ENCODE measurements around the gene SLC49A4.
A peak's percentile ranks its signal among the peaks of the same experiment; 100 is the strongest.

SLC49A4 gene

GRCh38 chr3:122774564-122774963 is 20.3 kb upstream of the SLC49A4 start:
- Mint-ChIP-seq H3K9me3 (ENCODE audit: low read depth) (no peaks in the 10 kb centered on the region), H3K27ac (no peak overlapping the region), H3K4me1 (ENCODE audit: low read depth) (no peaks in the 10 kb centered on the region), H3K36me3 (peaks cover 7% of the 10 kb centered on the region), H3K27me3 (no peaks in the 10 kb centered on the region), H3K4me3 (no peak overlapping the region)

- Mint-ChIP-seq H3K27me3 (no peaks in the 10 kb centered on the region), H3K27ac (no peak overlapping the region), H3K4me1 (ENCODE audit: low read depth) (no peaks in the 10 kb centered on the region), H3K4me3 (no peak overlapping the region), H3K36me3 (peaks cover 9% of the 10 kb centered on the region), H3K9me3 (ENCODE audit: low read depth) (no peaks in the 10 kb centered on the region)
These were observed 18.0 kb upstream of the SLC49A4 start for GRCh38 chr3:122776675-122777468.

DNA sequence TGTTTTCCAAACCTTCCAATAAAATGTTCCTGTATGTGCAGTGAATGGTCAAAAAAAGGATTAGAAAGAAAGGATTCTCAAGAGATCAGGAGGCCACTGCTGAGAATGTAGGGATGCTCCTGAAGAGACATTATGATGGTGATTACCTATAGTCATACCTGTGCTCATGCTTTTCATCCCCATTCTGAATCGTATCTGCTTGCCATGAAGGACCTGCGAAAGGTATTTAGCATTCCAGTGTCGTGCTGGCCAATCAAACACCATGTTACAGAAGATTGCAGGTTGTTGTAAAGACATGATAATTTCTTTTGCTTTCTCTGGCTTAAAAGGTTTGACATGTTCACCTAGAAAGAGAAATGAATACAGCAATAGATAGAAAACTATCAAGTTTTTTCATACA is 17.3 kb upstream of the SLC49A4 start:
- Mint-ChIP-seq H3K36me3 (peaks cover 9% of the 10 kb centered on the region), H3K9me3 (ENCODE audit: low read depth) (no peaks in the 10 kb centered on the region), H3K4me3 (no peak overlapping the region), H3K27ac (no peak overlapping the region), H3K4me1 (ENCODE audit: low read depth) (no peaks in the 10 kb centered on the region), H3K27me3 (no peaks in the 10 kb centered on the region)

DNA sequence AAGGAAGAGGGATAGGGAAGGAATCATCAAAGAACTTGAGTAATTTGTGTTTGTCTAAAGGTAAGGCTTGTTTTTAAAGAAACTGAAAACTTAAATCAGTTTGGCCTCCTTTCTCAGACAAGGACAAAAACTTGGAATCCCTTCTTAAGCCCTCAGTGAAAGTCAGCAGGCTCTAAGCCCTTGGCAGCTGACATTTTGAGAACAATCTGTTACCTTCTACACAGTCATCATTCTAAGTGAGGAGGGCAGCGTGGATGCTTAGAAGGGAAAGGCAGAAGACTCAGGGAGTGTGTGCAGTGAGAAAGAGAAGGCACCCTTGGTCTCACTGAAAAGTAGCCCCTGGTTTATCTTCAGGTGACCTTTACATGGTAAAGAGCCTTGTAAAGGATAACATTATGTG is 12.1 kb upstream of the SLC49A4 start:
- Mint-ChIP-seq H3K4me1 (ENCODE audit: low read depth) (peaks cover 17% of the 10 kb centered on the region), H3K27ac (no peak overlapping the region), H3K27me3 (no peaks in the 10 kb centered on the region), H3K36me3 (peaks cover 10% of the 10 kb centered on the region), H3K4me3 (no peak overlapping the region), H3K9me3 (ENCODE audit: low read depth) (no peaks in the 10 kb centered on the region)

DNA sequence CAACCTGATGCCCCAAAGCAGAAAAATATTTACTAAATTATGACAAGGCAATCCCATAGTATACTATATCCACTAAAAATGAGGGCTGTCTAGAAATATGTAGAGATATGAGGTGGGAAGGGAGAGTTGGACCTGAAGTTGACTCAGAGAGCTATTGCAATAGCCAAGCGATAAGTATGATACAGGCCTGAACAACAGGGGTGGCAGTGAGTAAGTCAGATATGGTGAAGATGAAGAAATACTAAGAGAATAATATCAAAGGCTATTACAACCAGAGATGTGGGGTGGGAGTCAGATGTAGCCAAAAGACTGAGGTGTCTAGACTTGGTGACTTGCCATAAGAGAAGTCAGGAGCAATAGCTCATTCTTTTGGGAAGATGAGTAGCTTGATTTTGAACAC is 10.4 kb upstream of the SLC49A4 start:
- Mint-ChIP-seq H3K36me3 (peaks cover 10% of the 10 kb centered on the region), H3K27me3 (no peaks in the 10 kb centered on the region), H3K4me3 (no peak overlapping the region), H3K4me1 (ENCODE audit: low read depth) (peaks cover 31% of the 10 kb centered on the region), H3K9me3 (ENCODE audit: low read depth) (no peaks in the 10 kb centered on the region), H3K27ac (no peak overlapping the region)

DNA sequence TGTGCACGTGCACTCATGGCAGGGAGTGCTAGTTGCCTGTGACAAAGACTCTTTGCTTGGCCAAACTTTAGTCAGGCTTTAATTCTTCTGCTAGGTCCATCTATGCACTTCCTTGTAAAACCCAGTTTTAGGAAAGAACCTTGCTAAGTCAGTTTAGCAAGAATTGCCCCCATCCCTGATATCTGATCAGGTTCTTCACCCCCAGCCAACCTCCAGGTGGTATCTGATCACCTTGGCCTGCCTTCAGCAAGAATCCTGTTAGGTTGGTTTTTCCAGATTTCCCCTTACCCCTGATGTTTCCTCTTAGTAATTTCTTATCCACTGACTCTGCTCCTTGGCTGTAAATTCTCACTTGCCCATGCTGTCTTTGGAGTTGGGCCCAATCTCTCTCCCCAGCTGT is 9.6 kb upstream of the SLC49A4 start:
- H3K4me3 Mint-ChIP-seq: no peak overlapping the region
- H3K36me3 Mint-ChIP-seq: peaks cover 10% of the 10 kb centered on the region
- H3K4me1 Mint-ChIP-seq (ENCODE audit: low read depth): peaks cover 31% of the 10 kb centered on the region
- no peak overlapping the region for H3K27ac Mint-ChIP-seq
- H3K9me3 Mint-ChIP-seq (ENCODE audit: low read depth): no peaks in the 10 kb centered on the region
- no peaks in the 10 kb centered on the region for H3K27me3 Mint-ChIP-seq

DNA sequence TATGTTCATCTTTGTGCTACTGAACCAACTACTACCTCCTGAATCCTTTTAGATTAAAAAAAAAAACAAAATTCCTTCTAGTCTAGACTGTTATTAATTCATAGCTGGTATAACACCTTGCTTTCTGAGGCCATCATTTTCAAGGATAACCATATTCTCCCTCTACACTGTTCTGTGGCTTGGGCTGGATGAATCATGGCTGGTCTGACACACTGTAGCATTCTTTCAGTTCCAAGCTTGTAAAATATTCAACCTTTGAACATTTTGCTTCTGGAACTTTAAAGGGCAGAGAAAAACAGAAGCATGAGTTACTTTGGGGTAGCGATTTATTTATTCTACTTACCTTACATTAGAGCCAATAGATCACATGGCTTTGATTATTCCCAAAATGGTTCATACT is 8.8 kb upstream of the SLC49A4 start:
- Mint-ChIP-seq H3K27ac (peak overlapping the region; percentile 64), H3K27me3 (no peaks in the 10 kb centered on the region), H3K4me3 (no peak overlapping the region), H3K9me3 (ENCODE audit: low read depth) (no peaks in the 10 kb centered on the region), H3K4me1 (ENCODE audit: low read depth) (peaks cover 31% of the 10 kb centered on the region), H3K36me3 (peaks cover 10% of the 10 kb centered on the region)

DNA sequence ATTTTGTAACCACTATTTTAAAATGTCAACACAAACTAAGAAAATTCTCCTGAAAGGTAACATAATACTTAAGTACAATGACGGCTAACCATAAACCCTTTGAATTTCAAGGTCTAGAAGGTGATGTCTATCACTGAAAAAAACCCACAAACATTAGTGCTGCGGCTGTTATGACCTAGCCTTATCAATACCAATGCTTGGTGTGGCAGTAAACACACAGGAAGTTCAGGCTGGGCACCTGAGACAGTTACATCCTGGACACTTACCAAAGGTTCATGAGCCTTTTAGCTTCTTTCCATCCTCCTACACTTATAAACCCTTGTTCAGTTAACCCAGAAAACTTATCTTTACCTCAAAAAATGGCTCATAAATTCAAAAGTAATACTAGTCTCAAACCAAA is 7.0 kb upstream of the SLC49A4 start:
- Mint-ChIP-seq H3K9me3 (ENCODE audit: low read depth) (no peaks in the 10 kb centered on the region), H3K4me1 (ENCODE audit: low read depth) (peaks cover 32% of the 10 kb centered on the region), H3K36me3 (peaks cover 7% of the 10 kb centered on the region), H3K27me3 (no peaks in the 10 kb centered on the region), H3K27ac (peak overlapping the region; percentile 50), H3K4me3 (no peak overlapping the region)

DNA sequence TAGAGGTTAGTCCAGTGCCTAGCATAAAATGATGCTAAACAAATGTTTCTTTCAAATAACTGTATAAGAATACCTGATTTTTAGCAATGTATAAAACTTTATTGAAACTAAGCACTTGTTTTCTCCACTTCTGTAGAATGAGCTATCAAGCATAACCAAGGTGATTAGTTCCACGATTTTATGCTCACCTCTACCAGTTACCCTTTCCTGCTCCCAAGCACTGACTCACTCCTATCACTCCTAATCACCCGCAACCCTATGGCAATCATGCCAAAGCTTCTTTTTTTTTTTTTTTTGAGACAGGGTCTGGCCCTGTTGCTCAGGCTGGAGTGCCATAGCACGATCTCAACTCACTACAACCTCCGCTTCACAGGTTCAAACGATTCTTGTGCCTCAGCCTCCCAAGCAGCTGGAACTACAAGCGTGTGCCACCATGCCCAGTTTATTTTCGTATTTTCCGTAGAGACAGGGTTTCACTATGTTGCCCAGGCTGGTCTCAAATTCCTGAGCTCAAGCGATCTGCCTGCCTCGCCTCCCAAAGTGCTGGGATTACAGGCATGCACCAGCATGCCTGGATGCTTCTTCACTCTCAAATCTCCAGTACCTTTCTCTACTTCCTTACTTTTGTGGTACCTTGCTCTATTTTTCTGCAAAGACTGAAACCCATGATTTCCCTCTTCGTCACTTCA is 5.1 kb upstream of the SLC49A4 start:
- no peak overlapping the region for H3K4me3 Mint-ChIP-seq
- peaks cover 4% of the 10 kb centered on the region for H3K36me3 Mint-ChIP-seq
- H3K27ac Mint-ChIP-seq: peak overlapping the region; percentile 31
- H3K9me3 Mint-ChIP-seq (ENCODE audit: low read depth): no peaks in the 10 kb centered on the region
- H3K27me3 Mint-ChIP-seq: no peaks in the 10 kb centered on the region
- H3K4me1 Mint-ChIP-seq (ENCODE audit: low read depth): peaks cover 45% of the 10 kb centered on the region

DNA sequence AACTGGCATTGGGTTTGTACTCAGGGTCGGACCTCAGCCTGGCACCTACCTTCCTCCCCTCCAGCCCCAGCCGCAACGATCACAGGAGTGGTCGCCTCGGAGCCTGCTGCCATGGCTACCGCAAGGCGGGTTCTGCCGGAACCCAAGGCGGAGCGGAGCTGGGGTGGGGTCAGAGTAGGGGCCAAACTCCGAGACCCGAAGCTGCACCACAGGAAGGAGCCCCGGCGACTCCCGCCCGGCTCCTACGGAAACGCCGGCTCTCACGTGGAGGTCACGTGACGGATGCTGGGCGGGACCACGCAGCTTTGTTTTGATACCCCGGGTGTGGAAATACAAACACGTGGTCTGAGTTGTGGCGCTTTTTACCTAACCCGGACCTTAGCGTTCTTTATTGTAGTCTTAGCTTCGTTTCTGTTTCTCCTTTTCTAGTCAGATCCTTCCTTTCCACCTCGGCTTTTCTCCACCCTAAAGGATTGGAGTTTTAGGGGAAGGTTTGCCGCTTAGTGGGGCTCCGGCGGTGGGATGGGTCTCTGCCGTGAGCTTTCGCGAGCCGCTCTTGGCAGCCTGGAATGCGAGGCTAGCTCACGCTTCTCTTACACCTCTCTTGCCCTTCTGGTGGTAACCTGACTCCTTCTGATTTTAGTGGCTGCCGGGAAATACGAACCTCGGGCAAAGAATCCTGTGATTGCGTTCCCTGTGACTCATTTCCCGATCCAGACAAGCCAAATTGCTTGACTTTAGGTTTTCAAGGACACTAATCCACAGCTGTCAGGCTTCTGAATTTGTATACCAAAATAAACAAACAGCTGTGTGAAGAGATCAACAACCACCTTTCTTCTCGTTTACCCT is 1.1 kb upstream of the SLC49A4 start, which contains the start of gene HSPBAP1:
Gene HSPBAP1, minus strand, starts transcription at position 264 of the 849 bp plus-strand sequence. Its CDS starts 151 bp downstream, at position 113.
- Mint-ChIP-seq H3K27ac (peak within 1 kb of the TSS; percentile 91), H3K36me3 (peaks cover 3% of the 10 kb centered on the region), H3K4me3 (no peak within 1 kb of the TSS), H3K4me1 (ENCODE audit: low read depth) (peaks cover 40% of the 10 kb centered on the region), H3K27me3 (no peaks in the 10 kb centered on the region), H3K9me3 (ENCODE audit: low read depth) (no peaks in the 10 kb centered on the region)

DNA sequence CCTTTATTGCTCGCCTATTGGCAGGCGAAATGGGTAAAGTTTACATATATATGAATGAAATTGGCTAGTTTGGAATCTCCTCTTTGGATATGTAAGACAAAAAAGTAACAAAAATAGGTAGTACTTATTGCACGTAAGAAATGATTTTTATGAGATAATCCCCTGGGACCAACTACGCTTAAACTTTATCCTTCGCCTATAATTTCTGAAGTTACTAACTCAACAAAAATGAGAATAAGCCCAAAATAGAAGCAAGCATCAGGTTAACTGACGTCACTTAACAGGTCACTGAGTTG is 438 bp upstream of the SLC49A4 start:
- peaks cover 3% of the 10 kb centered on the region for H3K36me3 Mint-ChIP-seq
- no peaks in the 10 kb centered on the region for H3K27me3 Mint-ChIP-seq
- H3K4me3 Mint-ChIP-seq: no peak overlapping the region
- H3K9me3 Mint-ChIP-seq (ENCODE audit: low read depth): no peaks in the 10 kb centered on the region
- H3K27ac Mint-ChIP-seq: peak overlapping the region; percentile 91
- peaks cover 36% of the 10 kb centered on the region for H3K4me1 Mint-ChIP-seq (ENCODE audit: low read depth)

- peak overlapping the region; percentile 72 for H3K4me3 Mint-ChIP-seq
- H3K27ac Mint-ChIP-seq: peak overlapping the region; percentile 3
- H3K9me3 Mint-ChIP-seq (ENCODE audit: low read depth): no peaks in the 10 kb centered on the region
- peaks cover 3% of the 10 kb centered on the region for H3K36me3 Mint-ChIP-seq
- H3K27me3 Mint-ChIP-seq: no peaks in the 10 kb centered on the region
- peaks cover 36% of the 10 kb centered on the region for H3K4me1 Mint-ChIP-seq (ENCODE audit: low read depth)
These were observed 866 bp downstream of the SLC49A4 start for GRCh38 chr3:122795674-122796195.

- no peaks in the 10 kb centered on the region for H3K9me3 Mint-ChIP-seq (ENCODE audit: low read depth)
These were observed 2.4 kb downstream of the SLC49A4 start for GRCh38 chr3:122797291-122797690.

GRCh38 chr3:122799322-122799721 is 4.5 kb downstream of the SLC49A4 start:
- Mint-ChIP-seq H3K4me1 (ENCODE audit: low read depth) (peaks cover 31% of the 10 kb centered on the region), H3K36me3 (peaks cover 20% of the 10 kb centered on the region), H3K4me3 (no peak overlapping the region), H3K9me3 (ENCODE audit: low read depth) (peaks cover 3% of the 10 kb centered on the region), H3K27me3 (no peaks in the 10 kb centered on the region), H3K27ac (no peak overlapping the region)

More at GRCh38 chr3:122797291-122797690, 2.4 kb downstream of the SLC49A4 start:
- Mint-ChIP-seq H3K36me3 (peaks cover 7% of the 10 kb centered on the region), H3K27me3 (no peaks in the 10 kb centered on the region), H3K4me3 (peak overlapping the region; percentile 61), H3K4me1 (ENCODE audit: low read depth) (peaks cover 36% of the 10 kb centered on the region), H3K27ac (no peak overlapping the region)

DNA sequence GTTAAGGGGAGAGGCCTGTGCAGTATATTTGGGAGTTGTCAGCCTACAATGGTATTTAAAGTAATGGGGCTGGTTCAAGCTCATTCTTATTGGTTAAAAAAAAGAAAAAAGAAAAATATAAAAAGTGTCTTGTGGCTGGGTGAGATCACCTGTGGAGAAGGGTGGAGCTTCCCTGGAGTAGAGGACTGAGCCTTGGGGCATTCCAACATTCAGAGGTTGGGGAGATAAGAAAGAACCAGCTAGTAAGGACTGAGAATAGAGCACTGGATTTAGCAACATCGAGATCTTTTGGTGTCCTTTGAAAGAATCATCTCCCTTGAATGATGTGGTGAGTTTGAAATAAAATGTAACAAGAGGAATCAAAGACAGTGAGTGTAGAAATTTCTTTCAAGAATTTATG is 5.2 kb downstream of the SLC49A4 start:
- H3K9me3 Mint-ChIP-seq (ENCODE audit: low read depth): peaks cover 3% of the 10 kb centered on the region
- H3K4me1 Mint-ChIP-seq (ENCODE audit: low read depth): peaks cover 27% of the 10 kb centered on the region
- no peak overlapping the region for H3K4me3 Mint-ChIP-seq
- no peak overlapping the region for H3K27ac Mint-ChIP-seq
- H3K27me3 Mint-ChIP-seq: no peaks in the 10 kb centered on the region
- peaks cover 20% of the 10 kb centered on the region for H3K36me3 Mint-ChIP-seq

Measured in activated naive CD8-positive, alpha-beta T cell (primary cell).